Neural progenitor cell (in vitro differentiated cells): ENCODE results near the gene SMARCD3. TPM values are rescaled to one million over a fixed set of nuclear protein-coding genes. Genes with fewer than 3 reads are reported as not detected.
A peak's percentile ranks its signal among the peaks of the same experiment; 100 is the strongest.

Experiments used
- DNase-seq: peaks from one replicate; pipeline ENCODE4 v3.0.0-alpha.2; 2016; ENCODE audit warnings: low spot score
- H2AFZ ChIP-seq: fragments of 200-600 bp; sonication (generic); replicated peaks from 2 replicates; pipeline ENCODE4 v1.6.1; 2016; ENCODE audit warnings: antibody characterized with exemption
- H3F3A ChIP-seq: fragments of 200-600 bp; sonication (generic); 2 replicates; pipeline ENCODE4 v1.6.1; 2016; ENCODE audit warnings: antibody characterized with exemption, low read depth
- H3K27ac ChIP-seq: fragments of 200-600 bp; sonication (generic); 2 replicates; pipeline ENCODE4 v1.5.1; 2016; ENCODE audit warnings: mild to moderate bottlenecking
- H3K27me3 ChIP-seq: fragments of 200-600 bp; sonication (generic); 2 replicates; pipeline ENCODE4 v1.6.1; 2016; ENCODE audit warnings: mild to moderate bottlenecking, moderate library complexity
- H3K36me3 ChIP-seq: fragments of 200-600 bp; sonication (generic); 2 replicates; pipeline ENCODE4 v1.5.1; 2016
- H3K4me1 ChIP-seq: fragments of 200-600 bp; sonication (generic); 2 replicates; pipeline ENCODE4 v1.6.1; 2016; ENCODE audit warnings: mixed run types
- H3K4me2 ChIP-seq: fragments of 200-600 bp; sonication (generic); 2 replicates; pipeline ENCODE4 v1.6.1; 2016
- H3K4me3 ChIP-seq: fragments of 200-600 bp; sonication (generic); 2 replicates; pipeline ENCODE4 v1.5.1; 2016
- H3K79me2 ChIP-seq: fragments of 200-600 bp; sonication (generic); 2 replicates; pipeline ENCODE4 v1.6.1; 2016; ENCODE audit warnings: low read depth
- H3K9ac ChIP-seq: fragments of 200-600 bp; sonication (generic); 2 replicates; pipeline ENCODE4 v1.6.1; 2016
- H3K9me3 ChIP-seq: fragments of 200-600 bp; sonication (generic); 2 replicates; pipeline ENCODE4 v1.5.1; 2016; ENCODE audit warnings: low read depth
- H4K20me1 ChIP-seq: fragments of 200-600 bp; sonication (generic); 2 replicates; pipeline ENCODE4 v1.6.1; 2016; ENCODE audit warnings: low read depth
- H3K27ac Mint-ChIP-seq: 3 replicates; pipeline ENCODE4 v1.8.0; 2021; ENCODE audit warnings: mixed read lengths
- H3K27me3 Mint-ChIP-seq: 2 replicates; pipeline ENCODE4 v1.8.0; 2022; ENCODE audit warnings: low read depth, mild to moderate bottlenecking, inconsistent platforms, moderate library complexity, mixed read lengths; ENCODE audit not compliant: insufficient read depth
- H3K36me3 Mint-ChIP-seq: 3 replicates; pipeline ENCODE4 v1.8.0; 2021; ENCODE audit warnings: mixed read lengths
- H3K4me1 Mint-ChIP-seq: 3 replicates; pipeline ENCODE4 v1.8.0; 2021; ENCODE audit warnings: mixed read lengths
- H3K4me3 Mint-ChIP-seq: 3 replicates; pipeline ENCODE4 v1.8.0; 2021; ENCODE audit warnings: mild to moderate bottlenecking, moderate library complexity, mixed read lengths
- H3K9me3 Mint-ChIP-seq: 3 replicates; pipeline ENCODE4 v1.8.0; 2020; ENCODE audit warnings: mixed read lengths
- EZH2 ChIP-seq: fragments of 200-600 bp; sonication (generic); IDR thresholded peaks from 2 replicates; pipeline ENCODE4 v1.6.1; 2017; ENCODE audit warnings: antibody characterized with exemption, mild to moderate bottlenecking, moderate library complexity
- EZH2phosphoT487 ChIP-seq: fragments of 200-600 bp; sonication (generic); IDR thresholded peaks from 2 replicates; pipeline ENCODE4 v1.6.1; 2017; ENCODE audit warnings: antibody characterized with exemption
- total RNA-seq: library from RNA; depleted of rRNA; stranded (reverse); fragments of >200 nt; gene quantifications from 2 replicates; pipeline ENCODE4 v1.2.3, GENCODE V29; 2015; ENCODE audit warnings: low replicate concordance
- TF ChIP-seq, protein P1 (sequence below): fragments of 200-600 bp; sonication (generic); IDR thresholded peaks from 2 replicates; pipeline ENCODE4 v1.5.1; 2017; ENCODE audit warnings: antibody characterized with exemption, mild to moderate bottlenecking

SMARCD3 gene
- total RNA-seq, 1 donor from 2014 or later: 11.0 TPM

DNA sequence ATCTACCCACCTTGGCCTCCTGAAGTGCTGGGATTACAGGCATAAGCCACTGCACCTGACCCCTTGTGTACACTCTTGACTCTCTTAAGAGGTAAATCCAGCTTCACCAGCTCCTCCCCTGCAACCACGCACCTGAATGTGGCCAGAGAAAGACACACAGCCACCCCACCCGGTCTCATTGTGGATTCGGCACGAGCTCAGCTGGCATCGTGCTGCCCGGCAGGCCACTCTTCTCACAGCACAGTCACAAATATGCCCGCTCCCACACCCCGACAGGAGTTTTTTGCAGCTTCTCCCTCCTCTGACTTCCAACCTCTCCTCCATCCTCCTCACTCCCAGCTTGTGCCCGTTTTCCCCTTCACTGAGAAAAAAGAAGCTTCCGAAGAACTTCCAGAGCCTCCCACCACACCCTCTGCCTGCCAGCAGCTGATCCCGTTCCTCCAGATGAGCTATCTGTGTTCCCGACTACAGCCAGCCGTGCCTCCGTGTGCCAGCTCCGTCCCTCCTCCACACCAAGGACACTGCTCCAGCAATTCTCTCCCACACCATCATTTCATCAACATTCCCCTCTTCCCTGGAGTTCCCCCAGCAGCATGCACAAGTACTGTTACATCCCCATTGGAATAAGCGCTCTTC lies 8.0 kb upstream of the SMARCD3 start:
- Mint-ChIP-seq H3K36me3 (no peaks in the 10 kb centered on the region), H3K4me3 (peak overlapping the region; percentile 21), H3K27ac (no peak overlapping the region), H3K27me3 (peaks cover 21% of the 10 kb centered on the region), H3K4me1 (peaks cover 33% of the 10 kb centered on the region), H3K9me3 (no peaks in the 10 kb centered on the region)
- Histone ChIP-seq H4K20me1 (no peaks in the 10 kb centered on the region), H3K4me1 (peaks cover 18% of the 10 kb centered on the region), H3K27ac (no peak overlapping the region), H2AFZ (no peak overlapping the region), H3K4me3 (no peak overlapping the region), H3K36me3 (no peaks in the 10 kb centered on the region), H3K79me2 (no peaks in the 10 kb centered on the region), H3K4me2 (no peak overlapping the region), H3K9me3 (no peaks in the 10 kb centered on the region), H3K9ac (no peak overlapping the region), H3F3A (peaks cover 14% of the 10 kb centered on the region), H3K27me3 (peaks cover 34% of the 10 kb centered on the region)
- TF ChIP-seq EZH2phosphoT487 (no peak), EZH2 (no peak)
- TF ChIP-seq, protein P1, sequence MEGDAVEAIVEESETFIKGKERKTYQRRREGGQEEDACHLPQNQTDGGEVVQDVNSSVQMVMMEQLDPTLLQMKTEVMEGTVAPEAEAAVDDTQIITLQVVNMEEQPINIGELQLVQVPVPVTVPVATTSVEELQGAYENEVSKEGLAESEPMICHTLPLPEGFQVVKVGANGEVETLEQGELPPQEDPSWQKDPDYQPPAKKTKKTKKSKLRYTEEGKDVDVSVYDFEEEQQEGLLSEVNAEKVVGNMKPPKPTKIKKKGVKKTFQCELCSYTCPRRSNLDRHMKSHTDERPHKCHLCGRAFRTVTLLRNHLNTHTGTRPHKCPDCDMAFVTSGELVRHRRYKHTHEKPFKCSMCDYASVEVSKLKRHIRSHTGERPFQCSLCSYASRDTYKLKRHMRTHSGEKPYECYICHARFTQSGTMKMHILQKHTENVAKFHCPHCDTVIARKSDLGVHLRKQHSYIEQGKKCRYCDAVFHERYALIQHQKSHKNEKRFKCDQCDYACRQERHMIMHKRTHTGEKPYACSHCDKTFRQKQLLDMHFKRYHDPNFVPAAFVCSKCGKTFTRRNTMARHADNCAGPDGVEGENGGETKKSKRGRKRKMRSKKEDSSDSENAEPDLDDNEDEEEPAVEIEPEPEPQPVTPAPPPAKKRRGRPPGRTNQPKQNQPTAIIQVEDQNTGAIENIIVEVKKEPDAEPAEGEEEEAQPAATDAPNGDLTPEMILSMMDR: no peak
- no peak for DNase-seq

DNA sequence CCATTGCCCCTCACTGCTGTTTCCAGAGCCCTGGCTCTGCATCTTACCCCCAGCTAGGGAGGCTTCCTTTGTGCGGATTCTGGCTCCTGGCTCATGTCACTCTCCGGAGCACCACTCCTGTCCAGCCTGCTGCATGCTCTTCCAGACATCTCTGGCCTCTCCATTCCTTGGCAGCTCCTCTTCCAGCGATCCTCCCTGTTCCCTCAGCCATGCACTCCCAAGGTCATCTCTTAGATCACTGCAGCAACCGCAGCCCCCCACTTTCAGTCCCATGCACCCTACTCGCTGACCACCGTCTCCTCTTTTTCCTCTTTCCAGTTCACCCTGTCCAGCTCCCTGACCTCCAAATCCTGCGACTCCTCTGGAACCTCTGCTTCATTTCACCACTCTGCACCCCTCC lies 6.9 kb upstream of the SMARCD3 start:
- peaks cover 24% of the 10 kb centered on the region for H3F3A ChIP-seq
- TF ChIP-seq, protein P1: no peak
- TF ChIP-seq EZH2phosphoT487: no peak
- TF ChIP-seq EZH2: no peak
- no peaks in the 10 kb centered on the region for H3K9me3 Mint-ChIP-seq
- H3K4me1 ChIP-seq: peaks cover 23% of the 10 kb centered on the region
- H3K4me1 Mint-ChIP-seq: peaks cover 43% of the 10 kb centered on the region
- H3K36me3 Mint-ChIP-seq: no peaks in the 10 kb centered on the region
- no peak overlapping the region for H3K4me2 ChIP-seq
- no peak for DNase-seq
- peak overlapping the region; percentile 79 for H3K27ac Mint-ChIP-seq
- peak overlapping the region; percentile 33 for H3K4me3 Mint-ChIP-seq
- H3K9ac ChIP-seq: no peak overlapping the region
- H4K20me1 ChIP-seq: no peaks in the 10 kb centered on the region
- H3K4me3 ChIP-seq: no peak overlapping the region
- no peaks in the 10 kb centered on the region for H3K9me3 ChIP-seq
- H3K27ac ChIP-seq: no peak overlapping the region
- H3K79me2 ChIP-seq: no peaks in the 10 kb centered on the region
- H2AFZ ChIP-seq: no peak overlapping the region
- no peaks in the 10 kb centered on the region for H3K36me3 ChIP-seq
- H3K27me3 Mint-ChIP-seq: peaks cover 25% of the 10 kb centered on the region
- peaks cover 36% of the 10 kb centered on the region for H3K27me3 ChIP-seq

DNA sequence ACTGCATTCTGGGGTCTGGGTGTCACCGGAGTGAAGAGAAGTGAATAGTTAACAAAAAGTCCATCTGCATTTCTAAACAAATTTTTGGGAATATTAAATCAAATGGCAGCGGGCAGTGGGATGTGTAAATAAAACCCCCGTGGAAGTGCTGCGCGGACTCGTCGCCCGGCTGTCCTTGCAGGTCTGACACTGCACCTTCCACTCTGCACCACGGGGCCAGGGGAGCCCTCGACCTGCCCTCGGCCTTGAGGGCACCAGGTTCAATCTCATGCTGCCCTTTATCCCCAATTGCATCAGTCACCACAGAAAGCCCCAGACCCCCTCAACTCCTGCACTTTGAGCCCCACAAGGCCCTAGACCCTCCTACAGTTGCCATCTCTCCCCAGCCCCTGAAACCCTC lies 6.4 kb upstream of the SMARCD3 start:
- no peaks in the 10 kb centered on the region for H3K36me3 ChIP-seq
- no peak overlapping the region for H3K27ac ChIP-seq
- no peak overlapping the region for H3K9ac ChIP-seq
- no peaks in the 10 kb centered on the region for H3K79me2 ChIP-seq
- Mint-ChIP-seq H3K4me3 (peak overlapping the region; percentile 33), H3K9me3 (no peaks in the 10 kb centered on the region), H3K27me3 (peaks cover 25% of the 10 kb centered on the region), H3K27ac (peak overlapping the region; percentile 76), H3K4me1 (peaks cover 48% of the 10 kb centered on the region), H3K36me3 (no peaks in the 10 kb centered on the region)
- H2AFZ ChIP-seq: no peak overlapping the region
- no peak for DNase-seq
- no peaks in the 10 kb centered on the region for H3K9me3 ChIP-seq
- no peak overlapping the region for H3K4me2 ChIP-seq
- peaks cover 25% of the 10 kb centered on the region for H3F3A ChIP-seq
- H3K4me3 ChIP-seq: no peak overlapping the region
- H3K27me3 ChIP-seq: peaks cover 36% of the 10 kb centered on the region
- H4K20me1 ChIP-seq: no peaks in the 10 kb centered on the region
- no peak for TF ChIP-seq EZH2
- TF ChIP-seq, protein P1: no peak
- no peak for TF ChIP-seq EZH2phosphoT487
- H3K4me1 ChIP-seq: peaks cover 27% of the 10 kb centered on the region
